ENCODE measurements around the gene KCNJ12. TPM values are rescaled to one million over a fixed set of nuclear protein-coding genes. Genes with fewer than 3 reads are reported as not detected.

KCNJ12 gene
- total RNA-seq, 1 experiment from 2014 or later, result 5.8 TPM

- POLR2A ChIA-PET, result no interaction called here
- H3K9me2 ChIP-seq (ENCODE audit: insufficient read depth), result no peaks in the 10 kb centered on the region
- no peaks in the 10 kb centered on the region for H3K79me2 ChIP-seq (ENCODE audit: insufficient read depth, low read length)
- DNase-seq (ENCODE audit: low read depth, low spot score) (no peak), ATAC-seq (no peak)
- no peak overlapping the region for H3K4me2 ChIP-seq (ENCODE audit: low read length)
- H3K27ac ChIP-seq (ENCODE audit: low read depth, low read length), result no peak overlapping the region
- H3K4me1 ChIP-seq (ENCODE audit: control insufficient read depth in 1 of 2, insufficient read depth in 2 of 2, low read length in 2 of 2), result peaks cover 8 to 11% of the 10 kb centered on the region in 2 experiments
- H4K20me1 ChIP-seq (ENCODE audit: insufficient read depth), result no peaks in the 10 kb centered on the region
- no peak overlapping the region for H2AFZ ChIP-seq (ENCODE audit: low read depth, low read length, poor library complexity, severe bottlenecking)
- no peak overlapping the region for H3K9ac ChIP-seq (ENCODE audit: low read length)
- no peaks in the 10 kb centered on the region for H3K27me3 ChIP-seq (ENCODE audit: insufficient read depth, low read length)
- no TSS peak for BruUV-seq (replicated peaks)
- intact Hi-C loops (cut with micrococcal nuclease), result no loop called here
- CTCF ChIA-PET, result no interaction called here
- RAD21 ChIA-PET (ENCODE audit: low non-redundant PET in 1 of 2, low total read pairs in 2 of 2, uncharacterized antibody in 2 of 2, unreplicated experiment in 2 of 2), result no interaction called here
- no peaks in the 10 kb centered on the region for H3K9me3 ChIP-seq (ENCODE audit: control insufficient read depth in 1 of 2, insufficient read depth in 1 of 2, low read depth in 1 of 2, low read length in 2 of 2)
- H3K4me3 ChIP-seq (replicated peaks in 1 of 2; ENCODE audit: low read depth in 1 of 2, low read length in 2 of 2), result no peak overlapping the region
- TF ChIP-seq EZH2phosphoT487 (IDR thresholded peaks at IDR 0.05; ENCODE audit: borderline replicate concordance) (no peak), SRF (IDR thresholded peaks at IDR 0.05; ENCODE audit: low read depth) (no peak), EZH2 (IDR thresholded peaks at IDR 0.05) (no peak), ZNF274 (IDR thresholded peaks at IDR 0.05; ENCODE audit: low read depth, low read length) (no peak), YY1 (IDR thresholded peaks at IDR 0.05; ENCODE audit: extremely low read depth, insufficient replicate concordance, low read depth, low read length) (no peak), ELF1 (IDR thresholded peaks at IDR 0.05; ENCODE audit: borderline replicate concordance, low read depth) (no peak), JUND (IDR thresholded peaks at IDR 0.05) (no peak)
- no peaks in the 10 kb centered on the region for H3K36me3 ChIP-seq (ENCODE audit: control insufficient read depth in 1 of 2, insufficient read depth in 2 of 2, low read length in 2 of 2)
Observed at GRCh38 chr17:21362331-21362931, 13.7 kb upstream of the KCNJ12 start.

GRCh38 chr17:21363776-21364642, 12.1 kb upstream of the KCNJ12 start:
- H4K20me1 ChIP-seq (ENCODE audit: insufficient read depth), result no peaks in the 10 kb centered on the region
- POLR2A ChIA-PET, result interaction anchor here (0.6 kb wide), 1 partner anchor 52 kb away, joined by 3 read pairs; no protein-coding TSS in a partner anchor
- no peak for DNase-seq (ENCODE audit: low read depth, low spot score)
- TF ChIP-seq ELF1 (IDR thresholded peaks at IDR 0.05; ENCODE audit: borderline replicate concordance, low read depth) (no peak), CBX3 (IDR thresholded peaks at IDR 0.05; ENCODE audit: low read depth) (no peak), EZH2 (IDR thresholded peaks at IDR 0.05) (no peak), EGR1 (IDR thresholded peaks at IDR 0.05; ENCODE audit: low read depth) (no peak), SP1 (IDR thresholded peaks at IDR 0.05; ENCODE audit: low read depth) (no peak), POLR2AphosphoS5 (IDR thresholded peaks at IDR 0.05; ENCODE audit: low read depth, low read length) (no peak), EZH2phosphoT487 (IDR thresholded peaks at IDR 0.05; ENCODE audit: borderline replicate concordance) (no peak), ZFX (IDR thresholded peaks at IDR 0.05) (no peak), JUND (IDR thresholded peaks at IDR 0.05) (no peak), CEBPB (IDR thresholded peaks at IDR 0.05; ENCODE audit: low read depth) (no peak), POLR2A (IDR thresholded peaks at IDR 0.05; ENCODE audit: borderline replicate concordance, extremely low read depth, insufficient read depth, insufficient read length) (no peak)
- TF ChIP-seq, protein P1, sequence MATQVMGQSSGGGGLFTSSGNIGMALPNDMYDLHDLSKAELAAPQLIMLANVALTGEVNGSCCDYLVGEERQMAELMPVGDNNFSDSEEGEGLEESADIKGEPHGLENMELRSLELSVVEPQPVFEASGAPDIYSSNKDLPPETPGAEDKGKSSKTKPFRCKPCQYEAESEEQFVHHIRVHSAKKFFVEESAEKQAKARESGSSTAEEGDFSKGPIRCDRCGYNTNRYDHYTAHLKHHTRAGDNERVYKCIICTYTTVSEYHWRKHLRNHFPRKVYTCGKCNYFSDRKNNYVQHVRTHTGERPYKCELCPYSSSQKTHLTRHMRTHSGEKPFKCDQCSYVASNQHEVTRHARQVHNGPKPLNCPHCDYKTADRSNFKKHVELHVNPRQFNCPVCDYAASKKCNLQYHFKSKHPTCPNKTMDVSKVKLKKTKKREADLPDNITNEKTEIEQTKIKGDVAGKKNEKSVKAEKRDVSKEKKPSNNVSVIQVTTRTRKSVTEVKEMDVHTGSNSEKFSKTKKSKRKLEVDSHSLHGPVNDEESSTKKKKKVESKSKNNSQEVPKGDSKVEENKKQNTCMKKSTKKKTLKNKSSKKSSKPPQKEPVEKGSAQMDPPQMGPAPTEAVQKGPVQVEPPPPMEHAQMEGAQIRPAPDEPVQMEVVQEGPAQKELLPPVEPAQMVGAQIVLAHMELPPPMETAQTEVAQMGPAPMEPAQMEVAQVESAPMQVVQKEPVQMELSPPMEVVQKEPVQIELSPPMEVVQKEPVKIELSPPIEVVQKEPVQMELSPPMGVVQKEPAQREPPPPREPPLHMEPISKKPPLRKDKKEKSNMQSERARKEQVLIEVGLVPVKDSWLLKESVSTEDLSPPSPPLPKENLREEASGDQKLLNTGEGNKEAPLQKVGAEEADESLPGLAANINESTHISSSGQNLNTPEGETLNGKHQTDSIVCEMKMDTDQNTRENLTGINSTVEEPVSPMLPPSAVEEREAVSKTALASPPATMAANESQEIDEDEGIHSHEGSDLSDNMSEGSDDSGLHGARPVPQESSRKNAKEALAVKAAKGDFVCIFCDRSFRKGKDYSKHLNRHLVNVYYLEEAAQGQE (IDR thresholded peaks at IDR 0.05; ENCODE audit: low read depth), result no peak

More at GRCh38 chr17:21363776-21364642, 12.1 kb upstream of the KCNJ12 start:
- ChIA-PET RAD21 (ENCODE audit: low non-redundant PET in 1 of 2, low total read pairs in 2 of 2, uncharacterized antibody in 2 of 2, unreplicated experiment in 2 of 2) (no interaction called here), CTCF (no interaction called here)
- no peak overlapping the region for H3K4me2 ChIP-seq (ENCODE audit: low read length)
- ATAC-seq, result no peak
- no peaks in the 10 kb centered on the region for H3K9me2 ChIP-seq (ENCODE audit: insufficient read depth)
- H2AFZ ChIP-seq (ENCODE audit: low read depth, low read length, poor library complexity, severe bottlenecking), result no peak overlapping the region
- no peak overlapping the region for H3K27ac ChIP-seq (ENCODE audit: low read depth, low read length)
- H3K9ac ChIP-seq (ENCODE audit: low read length), result no peak overlapping the region
- no peaks in the 10 kb centered on the region for H3K9me3 ChIP-seq (ENCODE audit: control insufficient read depth in 1 of 2, insufficient read depth in 1 of 2, low read depth in 1 of 2, low read length in 2 of 2)
- intact Hi-C loops (cut with micrococcal nuclease), result no loop called here
- no TSS peak for BruUV-seq (replicated peaks)
- H3K4me1 ChIP-seq (ENCODE audit: control insufficient read depth in 1 of 2, insufficient read depth in 2 of 2, low read length in 2 of 2), result peaks cover 4 to 8% of the 10 kb centered on the region in 2 experiments
- no peaks in the 10 kb centered on the region for H3K79me2 ChIP-seq (ENCODE audit: insufficient read depth, low read length)
- no peak overlapping the region for H3K4me3 ChIP-seq (replicated peaks in 1 of 2; ENCODE audit: low read depth in 1 of 2, low read length in 2 of 2)
- no peaks in the 10 kb centered on the region for H3K27me3 ChIP-seq (ENCODE audit: insufficient read depth, low read length)
- no peaks in the 10 kb centered on the region for H3K36me3 ChIP-seq (ENCODE audit: control insufficient read depth in 1 of 2, insufficient read depth in 2 of 2, low read length in 2 of 2)

Measured in HCT116 (cell line).